Mammary epithelial cell (primary cell): ENCODE measurements around the gene SLC38A2.

Source experiments
- CTCF ChIP-seq, 2 donors: IDR thresholded peaks in 1 of 2; conservative IDR thresholded peaks in 1 of 2; 2 replicates each; pipeline ENCODE4 v1.5.1; 2011 to 2012; ENCODE audit warnings: inconsistent platforms in 2 of 2, low read length in 2 of 2, mild to moderate bottlenecking in 2 of 2, control low read depth in 1 of 2, low read depth in 1 of 2; ENCODE audit not compliant: insufficient read depth in 1 of 2; ENCODE audit errors: extremely low read depth in 1 of 2
- EZH2 ChIP-seq: IDR thresholded peaks from 2 replicates; pipeline ENCODE4 v1.6.1; 2012; ENCODE audit warnings: low read length, inconsistent platforms, borderline replicate concordance

- TF ChIP-seq CTCF (conservative IDR thresholded peaks at IDR 0.05 in 1 of 2, IDR thresholded peaks at IDR 0.05 in 1 of 2; ENCODE audit: extremely low read depth in 1 of 2, insufficient read depth in 1 of 2, low read depth in 1 of 2, low read length in 2 of 2) (no peak), EZH2 (no peak)
Measured at GRCh38 chr12:46395388-46395787, 22.8 kb upstream of the SLC38A2 start.
